Kidney (tissue), 14 donors: ENCODE data around the gene SH3RF3. TPM values are rescaled to one million over a fixed set of nuclear protein-coding genes. Genes with fewer than 3 reads are reported as not detected.
A peak's percentile ranks its signal among the peaks of the same experiment; 100 is the strongest.

Experiments
- DNase-seq, 5 donors: peaks; one replicate each; pipeline ENCODE4 v3.0.0-alpha.2; 2013 to 2020
- FAIRE-seq: peaks from 2 replicates; lab custom pipeline; 2012; peaks lifted over from hg19 to GRCh38; lab: Jason Lieb, UNC
- H3K27ac ChIP-seq, 2 donors: one replicate each; pipeline ENCODE4 v1.7.0; 2013; ENCODE audit warnings: low read depth in 2 of 2, low read length in 2 of 2, inconsistent platforms in 1 of 2
- H3K27me3 ChIP-seq: one replicate; pipeline ENCODE4 v1.7.1; 2013; ENCODE audit warnings: low read length, inconsistent platforms; ENCODE audit not compliant: control insufficient read depth, insufficient read depth
- H3K36me3 ChIP-seq, 3 donors: one replicate each; pipeline versions ENCODE4 v1.7.0 to v1.7.1; 2013; ENCODE audit warnings: low read length in 3 of 3, control low read depth in 1 of 3, inconsistent platforms in 1 of 3; ENCODE audit not compliant: insufficient read depth in 3 of 3, control insufficient read depth in 2 of 3
- H3K4me1 ChIP-seq, 3 donors: one replicate each; pipeline versions ENCODE4 v1.7.0 to v1.7.1; 2013; ENCODE audit warnings: low read length in 3 of 3, inconsistent platforms in 1 of 3, low read depth in 1 of 3; ENCODE audit not compliant: control insufficient read depth in 2 of 3, insufficient read depth in 2 of 3
- H3K4me3 ChIP-seq, 3 donors: one replicate each; pipeline versions ENCODE4 v1.7.0 to v1.8.1; 2013; ENCODE audit warnings: low read length in 3 of 3, control low read depth in 1 of 3, inconsistent platforms in 1 of 3
- H3K9ac ChIP-seq, 3 donors: one replicate each; pipeline versions ENCODE4 v1.7.0 to v1.7.1; 2013; ENCODE audit warnings: low read length in 3 of 3, control low read depth in 1 of 3, inconsistent platforms in 1 of 3
- H3K9me3 ChIP-seq, 3 donors: one replicate each; pipeline versions ENCODE4 v1.7.0 to v1.7.1; 2013; ENCODE audit warnings: low read length in 3 of 3, control low read depth in 1 of 3, inconsistent platforms in 1 of 3; ENCODE audit not compliant: control insufficient read depth in 2 of 3, insufficient read depth in 1 of 3
- CTCF ChIP-seq: IDR thresholded peaks from 3 replicates; pipeline ENCODE4 v1.5.1; 2012; ENCODE audit warnings: mild to moderate bottlenecking, moderate library complexity, borderline replicate concordance; ENCODE audit not compliant: insufficient read depth; ENCODE audit errors: extremely low read depth
- intact Hi-C: fragments of 100-400 bp; cut with DNase I; formaldehyde crosslinking; loops from one replicate; pipeline ENCODE4 v1.11.1; 2022
- polyA plus RNA-seq: library from polyadenylated mRNA; stranded (reverse); fragments of 350-450 nt; fragmentation: Illumina TruSeq; extraction: RNeasy Lipid Tissue Mini Kit (QIAGEN cat#74804); gene quantifications from one replicate; pipeline ENCODE4 v1.2.3, GENCODE V29; 2014; ENCODE audit warnings: low read depth, low replicate concordance; ENCODE audit not compliant: insufficient read depth
- total RNA-seq: library from RNA; stranded (reverse); fragmentation: NEBNext Ultra II Directional; extraction: Animal tissue kit (Norgen Biotek cat#: 25700); gene quantifications from one replicate; pipeline ENCODE4 v1.2.1, GENCODE V29; 2021
- donor health status: control.
- donor health status: control.
- donor health status: control.
- donor health status: control.
- donor health status: control.
- donor health status: DM: yes; HTN: yes; CAD: no.
- donor health status: Normal renal cell carcinoma (clear cell type).

Gene SH3RF3
- total and polyA plus RNA-seq, 2 donors from 2014 or later: 1.7 to 10.7 TPM

DNA sequence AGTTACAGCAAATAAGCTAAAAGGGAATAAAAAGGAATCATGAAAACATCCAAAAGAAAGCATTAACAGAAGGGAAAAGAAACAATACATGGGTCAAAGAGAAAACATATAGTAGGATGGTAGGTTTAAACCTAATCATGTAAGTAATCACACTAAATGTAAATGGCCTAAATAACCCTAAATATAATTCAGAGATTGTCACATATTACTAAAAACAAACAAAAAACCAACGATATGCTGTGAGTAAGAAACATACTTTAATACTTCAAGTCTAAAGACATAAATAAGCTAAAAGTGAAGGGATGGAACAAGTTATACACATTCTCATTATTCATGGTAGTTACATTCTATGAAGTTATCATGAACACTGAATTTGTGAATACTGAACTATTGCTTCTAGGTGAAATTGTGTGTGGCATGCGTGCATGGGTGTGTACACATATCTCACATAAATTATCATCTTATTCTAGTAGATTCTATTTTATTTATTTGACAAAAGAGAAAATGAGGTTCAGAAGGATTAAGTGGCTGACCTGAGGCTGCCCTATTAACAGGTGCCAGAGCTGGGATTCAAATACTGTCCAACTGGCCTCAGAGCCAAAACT is 313.8 kb downstream of the SH3RF3 start:
- Histone ChIP-seq H3K27ac (no peak overlapping the region), H3K9me3 (peaks cover 0 to 21% (median 2%) of the 10 kb centered on the region in 3 donors), H3K4me1 (no peaks in the 10 kb centered on the region), H3K36me3 (no peaks in the 10 kb centered on the region), H3K4me3 (no peak overlapping the region), H3K9ac (no peak overlapping the region), H3K27me3 (no peaks in the 10 kb centered on the region)
- intact Hi-C loops: no loop called here
- FAIRE-seq (no peak), DNase-seq (no peak)
- TF ChIP-seq CTCF: no peak

DNA sequence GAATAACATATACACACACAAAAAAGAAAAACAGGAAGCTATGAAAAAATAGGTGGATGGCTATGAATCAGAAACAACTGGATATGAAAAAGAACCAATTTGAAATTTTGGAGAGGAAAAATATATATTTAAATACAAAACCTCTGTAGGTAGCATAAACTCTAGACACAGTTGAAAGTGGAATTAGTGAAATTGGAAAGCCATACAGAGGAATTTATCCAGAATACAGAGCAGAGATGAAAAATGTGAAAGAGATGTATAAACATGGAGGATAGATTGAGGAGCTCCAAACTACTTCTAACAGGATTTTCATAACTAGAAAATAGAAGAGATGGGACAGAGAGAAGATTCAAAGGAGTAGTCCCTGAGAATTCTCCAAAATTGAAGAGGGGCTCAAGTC is 315.9 kb downstream of the SH3RF3 start:
- no peak overlapping the region for H3K4me3 ChIP-seq
- no peaks in the 10 kb centered on the region for H3K4me1 ChIP-seq
- TF ChIP-seq CTCF: no peak
- FAIRE-seq (no peak), DNase-seq (no peak)
- H3K36me3 ChIP-seq: no peaks in the 10 kb centered on the region
- H3K27ac ChIP-seq: no peak overlapping the region
- intact Hi-C loops: no loop called here
- H3K9me3 ChIP-seq: peaks cover 0 to 21% (median 2%) of the 10 kb centered on the region in 3 donors
- H3K9ac ChIP-seq: no peak overlapping the region
- H3K27me3 ChIP-seq: no peaks in the 10 kb centered on the region

- Histone ChIP-seq H3K4me1 (no peaks in the 10 kb centered on the region), H3K36me3 (no peaks in the 10 kb centered on the region), H3K27ac (no peak overlapping the region), H3K27me3 (no peaks in the 10 kb centered on the region), H3K9me3 (peaks cover 0 to 16% (median 2%) of the 10 kb centered on the region in 3 donors), H3K9ac (no peak overlapping the region), H3K4me3 (no peak overlapping the region)
- TF ChIP-seq CTCF: no peak
- no peak for FAIRE-seq
- DNase-seq: peak in 4 of 5 donors; percentile 68 to 79 (median 75)
- intact Hi-C loops: no loop called here
Measured at GRCh38 chr2:109446278-109447131, 317.5 kb downstream of the SH3RF3 start.
